Purkinje cell (primary cell): ENCODE measurements around the gene CDH16. TPM values are rescaled to one million over a fixed set of nuclear protein-coding genes. Genes with fewer than 3 reads are reported as not detected.

Experiments
- polyA plus RNA-seq: library from polyadenylated mRNA; unstranded; fragments of >200 nt; fragmentation: Nextera tagmentation; gene quantifications from 2 replicates; pipeline ENCODE4 v1.2.1, GENCODE V29; 2014

CDH16 gene, protein sequence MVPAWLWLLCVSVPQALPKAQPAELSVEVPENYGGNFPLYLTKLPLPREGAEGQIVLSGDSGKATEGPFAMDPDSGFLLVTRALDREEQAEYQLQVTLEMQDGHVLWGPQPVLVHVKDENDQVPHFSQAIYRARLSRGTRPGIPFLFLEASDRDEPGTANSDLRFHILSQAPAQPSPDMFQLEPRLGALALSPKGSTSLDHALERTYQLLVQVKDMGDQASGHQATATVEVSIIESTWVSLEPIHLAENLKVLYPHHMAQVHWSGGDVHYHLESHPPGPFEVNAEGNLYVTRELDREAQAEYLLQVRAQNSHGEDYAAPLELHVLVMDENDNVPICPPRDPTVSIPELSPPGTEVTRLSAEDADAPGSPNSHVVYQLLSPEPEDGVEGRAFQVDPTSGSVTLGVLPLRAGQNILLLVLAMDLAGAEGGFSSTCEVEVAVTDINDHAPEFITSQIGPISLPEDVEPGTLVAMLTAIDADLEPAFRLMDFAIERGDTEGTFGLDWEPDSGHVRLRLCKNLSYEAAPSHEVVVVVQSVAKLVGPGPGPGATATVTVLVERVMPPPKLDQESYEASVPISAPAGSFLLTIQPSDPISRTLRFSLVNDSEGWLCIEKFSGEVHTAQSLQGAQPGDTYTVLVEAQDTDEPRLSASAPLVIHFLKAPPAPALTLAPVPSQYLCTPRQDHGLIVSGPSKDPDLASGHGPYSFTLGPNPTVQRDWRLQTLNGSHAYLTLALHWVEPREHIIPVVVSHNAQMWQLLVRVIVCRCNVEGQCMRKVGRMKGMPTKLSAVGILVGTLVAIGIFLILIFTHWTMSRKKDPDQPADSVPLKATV
- not detected in 2 replicates for polyA plus RNA-seq

DNA sequence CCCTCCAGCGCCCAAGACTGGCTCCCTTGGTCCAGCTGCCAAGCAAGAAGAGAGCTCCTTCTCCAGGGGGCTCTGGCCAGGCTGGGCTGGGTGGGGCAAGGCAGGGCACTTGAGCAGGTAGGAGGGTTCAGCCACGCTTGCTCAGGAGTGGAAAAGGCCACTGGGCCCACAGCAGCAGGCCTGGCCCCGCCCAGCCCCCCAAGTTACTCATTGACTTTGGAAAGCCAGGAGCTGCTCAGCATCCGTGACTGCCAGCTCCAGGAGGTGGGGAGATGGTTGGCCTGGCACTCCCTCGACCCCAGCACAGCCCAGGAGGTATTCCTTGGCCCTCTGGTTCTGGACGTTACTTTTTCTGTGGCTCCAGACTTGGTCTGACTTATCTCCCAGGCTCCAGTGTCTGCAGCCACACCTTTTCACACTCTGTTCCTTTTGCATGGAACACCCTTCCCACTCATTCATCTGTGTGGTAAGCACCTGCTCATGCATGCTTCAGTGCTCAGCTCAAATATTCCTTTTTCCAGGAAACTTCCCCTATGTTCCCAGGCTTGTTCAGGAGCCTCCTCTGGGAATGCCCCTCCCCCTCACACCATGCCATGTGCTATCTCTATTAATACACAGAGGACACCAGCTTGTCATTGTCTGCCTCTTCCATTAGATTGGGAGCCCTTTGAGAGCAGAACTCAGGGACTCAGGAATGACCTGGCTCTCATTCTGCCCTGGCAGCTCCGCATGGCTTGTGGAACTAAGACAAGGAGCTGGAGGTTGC is at the start of gene CDH16:
Gene CDH16, minus strand, starts transcription at position 83 of the 766 bp plus-strand sequence. CDS start 820 bp downstream, outside the sequence.

DNA sequence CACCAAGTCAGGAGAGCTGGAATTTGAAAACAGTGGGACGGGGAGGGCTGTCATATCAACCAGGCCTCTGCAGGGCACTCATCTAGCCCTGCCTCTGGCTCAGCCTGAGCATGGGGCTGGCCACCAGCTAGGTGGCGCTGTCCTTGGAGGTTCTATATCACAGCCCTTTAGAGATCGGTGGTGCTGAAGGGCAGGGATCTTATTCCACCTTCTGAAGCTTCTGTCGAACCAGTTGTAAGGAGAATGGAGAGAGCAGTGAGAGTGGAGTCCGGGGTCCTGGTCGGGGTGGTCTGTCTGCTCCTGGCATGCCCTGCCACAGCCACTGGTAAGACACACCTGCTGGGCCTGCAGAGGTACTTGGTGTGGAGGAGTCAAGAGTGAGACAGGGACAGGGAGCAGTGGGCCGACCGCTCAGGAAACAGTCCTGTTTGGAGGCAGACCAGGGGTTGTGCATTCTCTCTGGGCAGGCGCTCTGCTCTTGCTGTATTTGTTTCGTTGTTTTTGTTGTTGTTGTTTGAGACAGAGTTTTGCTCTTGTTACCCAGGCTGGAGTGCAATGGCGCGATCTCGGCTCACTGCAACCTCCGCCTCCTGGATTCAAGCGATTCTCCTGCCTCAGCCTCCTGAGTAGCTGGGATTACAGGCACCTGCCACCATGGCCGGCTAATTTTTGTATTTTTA is 42.5 kb upstream of the CDH16 start, which contains the start of gene CES3:
Gene CES3, plus strand, starts transcription at position 202 of the 680 bp plus-strand sequence. Its CDS starts 42 bp downstream, at position 244.

DNA sequence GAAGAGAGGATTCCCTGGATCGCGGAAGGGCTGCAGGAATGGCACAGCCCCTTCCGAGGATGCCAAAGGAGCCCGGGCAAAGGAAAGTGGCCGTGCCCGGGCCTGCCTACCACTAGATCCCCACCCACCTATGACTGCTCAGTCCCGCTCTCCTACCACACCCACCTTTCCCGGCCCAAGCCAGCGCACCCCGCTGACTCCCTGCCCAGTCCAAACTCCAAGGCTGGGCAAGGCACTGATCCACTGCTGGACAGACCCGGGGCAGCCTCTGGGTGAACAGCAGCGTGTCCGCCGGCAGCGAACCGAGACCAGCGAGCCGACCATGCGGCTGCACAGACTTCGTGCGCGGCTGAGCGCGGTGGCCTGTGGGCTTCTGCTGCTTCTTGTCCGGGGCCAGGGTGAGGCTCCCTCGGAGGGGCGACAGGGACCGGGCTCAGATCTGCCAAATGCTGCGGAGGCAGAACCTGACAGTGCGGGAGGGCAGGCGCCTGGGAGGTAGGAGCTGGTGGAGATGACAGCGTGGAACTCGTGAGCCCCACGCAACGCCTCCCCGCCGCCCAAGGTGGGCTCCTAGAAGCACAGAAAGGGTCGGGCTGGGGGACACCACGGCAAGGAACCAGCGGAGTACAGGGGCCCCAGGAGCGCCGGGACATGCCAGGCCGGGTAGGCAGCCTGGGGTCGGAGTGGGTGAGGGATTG is 16.8 kb upstream of the CDH16 start, which contains the start of gene CES2:
Gene CES2, plus strand, starts transcription at position 203 of the 698 bp plus-strand sequence. Its CDS starts 120 bp downstream, at position 323.

DNA sequence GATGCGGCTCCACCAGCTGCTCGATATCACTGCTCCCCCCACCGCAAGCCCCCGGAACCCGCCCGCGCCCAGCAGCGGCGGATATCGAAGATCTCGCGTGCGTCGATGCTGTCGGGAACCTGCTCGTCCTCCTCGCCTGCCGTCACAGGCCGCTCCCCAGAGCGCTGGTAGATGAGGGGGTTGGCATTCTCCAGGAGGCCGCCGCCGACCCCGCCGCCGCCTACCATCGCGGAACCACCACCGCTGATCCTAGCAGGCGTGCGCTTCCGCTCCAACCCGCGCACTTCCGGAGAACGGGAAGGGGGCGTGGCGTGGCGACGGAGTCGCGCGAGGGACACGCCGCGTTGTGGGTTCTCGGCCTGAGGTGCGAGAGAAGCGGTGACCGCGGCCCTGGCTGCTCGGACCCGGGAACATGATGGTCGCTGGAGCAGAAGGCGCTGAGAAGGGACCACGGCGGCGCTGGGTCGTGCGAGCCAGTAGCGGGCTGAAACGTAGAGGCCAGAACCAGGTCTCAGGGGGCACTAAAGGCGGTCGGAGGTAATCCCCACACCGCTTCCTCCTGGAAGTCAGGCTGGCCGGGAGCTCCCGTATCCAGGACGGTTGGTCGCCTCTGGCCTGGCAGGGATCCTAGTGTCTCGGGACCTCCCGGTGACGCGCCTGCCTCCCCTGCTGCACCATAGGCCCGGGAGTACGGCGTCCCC is 15.6 kb upstream of the CDH16 start, which contains the start of gene CIAO2B:
Gene CIAO2B, minus strand, starts transcription at position 265 of the 701 bp plus-strand sequence. Its CDS starts 38 bp downstream, at position 227.

DNA sequence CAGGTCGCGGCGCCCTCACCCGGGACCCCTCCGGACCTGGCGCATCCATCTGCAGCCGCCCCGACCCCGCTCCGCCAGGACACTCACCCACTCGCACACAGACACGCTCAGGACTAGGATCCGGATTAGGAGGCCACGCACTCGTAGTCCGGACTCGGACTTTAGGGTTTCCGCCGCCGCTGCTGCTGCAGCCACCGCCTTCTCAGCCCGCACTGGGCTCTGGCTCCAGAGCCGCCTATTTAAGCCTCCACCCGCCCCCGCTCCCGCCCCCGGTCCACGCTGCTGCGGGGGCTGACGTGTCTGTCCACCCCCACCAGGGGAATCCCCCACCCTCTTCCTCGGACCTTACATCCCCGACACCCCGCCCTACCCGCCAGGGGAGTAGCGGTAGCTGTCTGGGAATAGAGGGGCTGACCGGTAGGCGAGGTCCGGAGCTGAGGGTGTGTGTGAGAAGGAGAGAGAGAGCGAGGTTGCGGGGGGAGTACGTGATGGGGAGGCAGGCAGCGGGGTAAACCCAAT is 6.7 kb upstream of the CDH16 start, which contains the start of gene RRAD:
Gene RRAD, minus strand, starts transcription at position 214 of the 519 bp plus-strand sequence. CDS start 356 bp downstream, outside the sequence.

DNA sequence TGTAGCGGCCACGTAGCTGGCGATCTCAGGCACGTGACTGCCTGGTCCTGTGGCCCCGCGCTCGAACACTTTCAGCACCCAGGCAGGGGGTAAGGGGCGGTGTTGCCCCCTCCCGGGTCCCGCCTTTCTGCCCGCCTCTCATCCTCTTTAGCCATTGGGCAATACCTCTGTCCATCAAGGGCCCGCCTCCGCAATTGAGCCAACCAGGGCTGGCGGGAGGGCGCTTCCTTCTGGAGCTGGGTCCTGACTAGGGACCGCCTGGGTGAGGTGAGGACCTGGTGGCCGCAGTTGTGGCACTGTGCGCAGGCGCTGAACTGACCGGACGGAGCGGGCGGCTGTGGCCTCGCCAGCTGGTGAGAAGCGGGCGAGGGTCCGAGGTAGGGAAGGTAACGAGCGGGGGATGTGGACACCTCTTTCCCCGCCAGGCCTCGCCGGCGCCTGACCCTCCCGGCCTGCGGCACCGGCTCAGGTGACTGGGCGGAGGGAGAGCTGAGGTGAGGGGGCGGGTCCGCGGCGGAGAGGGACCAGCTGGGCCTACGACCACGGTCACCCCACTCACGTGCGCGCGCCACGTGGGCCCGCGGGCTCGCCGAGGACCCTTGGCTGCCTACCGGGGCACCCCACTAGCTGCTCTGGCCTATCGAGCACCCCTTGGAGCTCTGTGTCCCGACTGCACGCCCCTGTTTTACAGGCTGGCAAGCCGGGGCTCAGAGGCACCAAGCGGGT is 38.2 kb downstream of the CDH16 start, which contains the start of gene PDP2:
Gene PDP2, plus strand, starts transcription at position 228 of the 726 bp plus-strand sequence. CDS start 3,770 bp downstream, outside the sequence.

Other genes with a start within 250 kb of the CDH16 start
- gene CMTM4, start 222.1 kb downstream of the CDH16 start, polyA plus RNA-seq, result 6.6 and 12.9 TPM in 2 replicates
- 55.7 and 65.1 TPM in 2 replicates for gene DYNC1LI2, start 167.3 kb downstream of the CDH16 start, polyA plus RNA-seq
- 0.34 TPM in 1 of 2 replicates, not detected in the other for gene TERB1, start 117.3 kb downstream of the CDH16 start, polyA plus RNA-seq
- gene NAE1, start 87.9 kb downstream of the CDH16 start, polyA plus RNA-seq, result 161 and 180 TPM in 2 replicates
- 15.9 and 38.9 TPM in 2 replicates for gene CA7, start 74.5 kb downstream of the CDH16 start, polyA plus RNA-seq
- gene PDP2, start 38.4 kb downstream of the CDH16 start, polyA plus RNA-seq, result 20.4 and 21.6 TPM in 2 replicates
- gene RRAD, start 6.7 kb upstream of the CDH16 start, polyA plus RNA-seq, result not detected in 2 replicates
- gene CIAO2B, start 15.5 kb upstream of the CDH16 start, polyA plus RNA-seq, result 100 and 132 TPM in 2 replicates
- gene CES2, start 16.6 kb upstream of the CDH16 start, polyA plus RNA-seq, result 0.81 and 2.0 TPM in 2 replicates
- gene CES3, start 42.4 kb upstream of the CDH16 start, polyA plus RNA-seq, result 0.86 and 0.90 TPM in 2 replicates
- 2.8 and 6.0 TPM in 2 replicates for gene CES4A, start 69.7 kb upstream of the CDH16 start, polyA plus RNA-seq
- gene CBFB, start 110.3 kb upstream of the CDH16 start, polyA plus RNA-seq, result 3.7 and 7.3 TPM in 2 replicates
- gene PHAF1, start 191.1 kb upstream of the CDH16 start, polyA plus RNA-seq, result 4.7 and 14.2 TPM in 2 replicates
- gene B3GNT9, start 232.1 kb upstream of the CDH16 start, polyA plus RNA-seq, result not detected in 2 replicates
- gene TRADD, start 241.0 kb upstream of the CDH16 start, polyA plus RNA-seq, result 0.99 TPM in 1 of 2 replicates, not detected in the other
- gene FBXL8, start 241.1 kb upstream of the CDH16 start, polyA plus RNA-seq, result 0.81 TPM in 1 of 2 replicates, not detected in the other
- 1.9 and 3.9 TPM in 2 replicates for gene HSF4, start 245.9 kb upstream of the CDH16 start, polyA plus RNA-seq